PFSK-1 (cell line): ENCODE data around the gene CACNA1H.

Experiments used
- FOXP2 ChIP-seq: optimal IDR thresholded peaks from 2 replicates; pipeline ENCODE3; 2011; ENCODE audit warnings: borderline replicate concordance, control low read depth, inconsistent platforms; ENCODE audit not compliant: insufficient read depth; ENCODE audit errors: extremely low read length, extremely low read depth
- POLR2AphosphoS5 ChIP-seq: IDR thresholded peaks from 2 replicates; pipeline ENCODE4 v1.6.1; 2012; ENCODE audit warnings: low read depth, mild to moderate bottlenecking, control low read depth, low read length, moderate library complexity
- SIN3A ChIP-seq: IDR thresholded peaks from 2 replicates; pipeline ENCODE4 v1.6.1; 2012; ENCODE audit warnings: mild to moderate bottlenecking, low read length, moderate library complexity, borderline replicate concordance; ENCODE audit not compliant: insufficient read depth
- TAF1 ChIP-seq: IDR thresholded peaks from 2 replicates; pipeline ENCODE4 v1.6.1; 2012; ENCODE audit warnings: low read length, control low read depth, borderline replicate concordance; ENCODE audit not compliant: insufficient read depth
- TF ChIP-seq, protein P1 (sequence below), 2 experiments: IDR thresholded peaks; 2 replicates each; pipeline versions ENCODE4 v1.6.1 to v1.8.0; 2011 to 2012; ENCODE audit warnings: low read depth in 2 of 2, low read length in 2 of 2, control low read depth in 1 of 2, inconsistent platforms in 1 of 2, mild to moderate bottlenecking in 1 of 2, moderate library complexity in 1 of 2; ENCODE audit not compliant: insufficient read depth in 1 of 2

The CACNA1H gene

DNA sequence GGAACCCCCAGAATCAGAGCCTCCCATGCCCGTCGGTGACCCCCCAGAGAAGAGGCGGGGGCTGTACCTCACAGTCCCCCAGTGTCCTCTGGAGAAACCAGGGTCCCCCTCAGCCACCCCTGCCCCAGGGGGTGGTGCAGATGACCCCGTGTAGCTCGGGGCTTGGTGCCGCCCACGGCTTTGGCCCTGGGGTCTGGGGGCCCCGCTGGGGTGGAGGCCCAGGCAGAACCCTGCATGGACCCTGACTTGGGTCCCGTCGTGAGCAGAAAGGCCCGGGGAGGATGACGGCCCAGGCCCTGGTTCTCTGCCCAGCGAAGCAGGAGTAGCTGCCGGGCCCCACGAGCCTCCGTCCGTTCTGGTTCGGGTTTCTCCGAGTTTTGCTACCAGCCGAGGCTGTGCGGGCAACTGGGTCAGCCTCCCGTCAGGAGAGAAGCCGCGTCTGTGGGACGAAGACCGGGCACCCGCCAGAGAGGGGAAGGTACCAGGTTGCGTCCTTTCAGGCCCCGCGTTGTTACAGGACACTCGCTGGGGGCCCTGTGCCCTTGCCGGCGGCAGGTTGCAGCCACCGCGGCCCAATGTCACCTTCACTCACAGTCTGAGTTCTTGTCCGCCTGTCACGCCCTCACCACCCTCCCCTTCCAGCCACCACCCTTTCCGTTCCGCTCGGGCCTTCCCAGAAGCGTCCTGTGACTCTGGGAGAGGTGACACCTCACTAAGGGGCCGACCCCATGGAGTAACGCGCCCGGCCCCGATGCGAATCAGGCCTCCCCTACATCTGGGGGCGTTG lies 68.1 kb downstream of the CACNA1H start:
- TF ChIP-seq TAF1 (no peak), FOXP2 (no peak), SIN3A (no peak), POLR2AphosphoS5 (no peak)
- TF ChIP-seq, protein P1, sequence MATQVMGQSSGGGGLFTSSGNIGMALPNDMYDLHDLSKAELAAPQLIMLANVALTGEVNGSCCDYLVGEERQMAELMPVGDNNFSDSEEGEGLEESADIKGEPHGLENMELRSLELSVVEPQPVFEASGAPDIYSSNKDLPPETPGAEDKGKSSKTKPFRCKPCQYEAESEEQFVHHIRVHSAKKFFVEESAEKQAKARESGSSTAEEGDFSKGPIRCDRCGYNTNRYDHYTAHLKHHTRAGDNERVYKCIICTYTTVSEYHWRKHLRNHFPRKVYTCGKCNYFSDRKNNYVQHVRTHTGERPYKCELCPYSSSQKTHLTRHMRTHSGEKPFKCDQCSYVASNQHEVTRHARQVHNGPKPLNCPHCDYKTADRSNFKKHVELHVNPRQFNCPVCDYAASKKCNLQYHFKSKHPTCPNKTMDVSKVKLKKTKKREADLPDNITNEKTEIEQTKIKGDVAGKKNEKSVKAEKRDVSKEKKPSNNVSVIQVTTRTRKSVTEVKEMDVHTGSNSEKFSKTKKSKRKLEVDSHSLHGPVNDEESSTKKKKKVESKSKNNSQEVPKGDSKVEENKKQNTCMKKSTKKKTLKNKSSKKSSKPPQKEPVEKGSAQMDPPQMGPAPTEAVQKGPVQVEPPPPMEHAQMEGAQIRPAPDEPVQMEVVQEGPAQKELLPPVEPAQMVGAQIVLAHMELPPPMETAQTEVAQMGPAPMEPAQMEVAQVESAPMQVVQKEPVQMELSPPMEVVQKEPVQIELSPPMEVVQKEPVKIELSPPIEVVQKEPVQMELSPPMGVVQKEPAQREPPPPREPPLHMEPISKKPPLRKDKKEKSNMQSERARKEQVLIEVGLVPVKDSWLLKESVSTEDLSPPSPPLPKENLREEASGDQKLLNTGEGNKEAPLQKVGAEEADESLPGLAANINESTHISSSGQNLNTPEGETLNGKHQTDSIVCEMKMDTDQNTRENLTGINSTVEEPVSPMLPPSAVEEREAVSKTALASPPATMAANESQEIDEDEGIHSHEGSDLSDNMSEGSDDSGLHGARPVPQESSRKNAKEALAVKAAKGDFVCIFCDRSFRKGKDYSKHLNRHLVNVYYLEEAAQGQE (IDR thresholded peaks at IDR 0.05; ENCODE audit: insufficient read depth in 1 of 2, low read depth in 2 of 2, low read length in 2 of 2), result no peak

DNA sequence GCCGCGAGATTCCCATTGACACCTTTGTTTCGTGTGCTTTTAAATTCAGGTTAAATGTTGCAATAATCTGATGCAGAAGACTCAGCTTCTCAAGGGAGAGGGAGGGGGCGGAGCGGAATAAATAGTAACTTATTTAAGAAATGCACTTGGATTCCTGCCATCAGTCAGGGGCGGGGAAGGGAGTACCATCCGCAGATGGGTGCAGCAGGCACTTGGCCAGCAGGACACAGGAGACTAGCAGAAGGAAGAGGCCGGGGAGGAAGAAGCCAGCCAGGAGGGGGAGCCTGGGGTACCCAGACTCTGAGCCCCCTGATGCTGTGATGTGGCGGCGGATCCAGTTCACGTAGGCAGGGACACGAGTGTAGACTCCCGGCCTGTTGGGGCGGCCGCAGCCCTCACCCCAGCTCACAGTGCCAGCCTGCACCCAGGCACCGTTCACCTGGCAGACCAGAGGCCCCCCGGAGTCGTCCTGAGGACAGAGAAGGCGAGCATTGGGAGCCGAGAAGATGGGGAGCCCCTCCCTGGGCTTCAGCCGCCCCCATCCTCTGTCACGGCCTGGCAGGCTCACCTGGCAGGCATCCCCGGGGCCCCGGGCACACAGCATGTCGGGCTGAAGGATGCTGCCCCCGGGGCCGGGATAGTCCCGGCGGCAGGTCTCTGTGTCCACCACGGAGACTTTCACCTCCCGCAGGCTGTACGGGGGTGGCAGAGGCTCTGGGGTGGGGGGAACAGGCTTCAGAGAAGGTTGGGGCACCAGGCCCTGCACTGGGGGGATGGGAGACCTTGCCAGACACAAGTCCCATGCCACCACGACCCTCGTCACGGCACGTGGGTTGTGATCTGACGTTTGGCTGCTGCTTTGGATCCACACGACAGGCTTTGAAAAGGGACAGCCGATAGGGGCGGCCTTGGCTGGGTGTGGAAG lies 69.0 kb downstream of the CACNA1H start:
- TF ChIP-seq FOXP2 (no peak), SIN3A (no peak), TAF1 (no peak), POLR2AphosphoS5 (no peak)
- TF ChIP-seq, protein P1 (IDR thresholded peaks at IDR 0.05; ENCODE audit: insufficient read depth in 1 of 2, low read depth in 2 of 2, low read length in 2 of 2), result no peak

DNA sequence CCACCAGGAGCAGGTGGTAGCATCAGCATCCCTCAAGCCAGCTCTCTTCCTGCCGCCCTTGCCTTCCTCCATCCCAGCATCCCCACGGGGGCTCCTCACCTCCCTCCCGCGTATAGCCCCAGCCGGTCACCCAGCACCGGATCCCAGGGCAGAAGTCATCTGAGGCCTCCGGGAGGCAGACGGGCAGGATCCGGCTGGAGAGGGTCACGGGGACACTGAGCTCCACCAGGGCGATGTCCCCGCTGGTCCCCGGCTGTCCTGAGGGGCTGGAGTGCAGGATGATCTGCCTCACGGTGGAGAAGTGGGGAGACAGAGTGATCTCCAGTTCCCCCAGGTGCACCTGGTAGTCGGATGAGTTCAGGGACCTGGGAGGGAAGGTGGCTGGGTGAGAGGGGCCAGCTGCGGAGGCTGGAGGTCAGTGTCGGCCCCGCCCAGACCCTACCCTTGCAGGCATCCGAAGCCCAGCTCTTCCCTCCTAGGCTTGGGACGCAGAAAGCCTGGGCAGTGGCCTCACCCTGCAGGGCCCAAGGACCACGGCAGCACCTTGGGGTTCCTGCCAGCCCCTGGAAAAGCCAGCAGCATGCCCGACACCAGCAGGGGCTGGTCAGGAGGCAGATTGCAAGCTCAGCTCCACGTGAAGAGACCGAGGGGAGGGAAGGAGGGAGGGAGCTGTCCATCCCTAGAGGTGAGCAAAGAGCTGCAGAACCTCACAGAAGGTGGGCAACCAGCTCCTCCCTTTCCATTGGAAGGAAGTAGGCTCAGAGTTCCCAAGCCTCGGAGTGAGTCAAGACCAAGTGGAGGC lies 69.8 kb downstream of the CACNA1H start:
- TF ChIP-seq, protein P1 (IDR thresholded peaks at IDR 0.05; ENCODE audit: insufficient read depth in 1 of 2, low read depth in 2 of 2, low read length in 2 of 2), result no peak; a peak in 1 of 4 replicates
- no peak for TF ChIP-seq FOXP2
- TF ChIP-seq POLR2AphosphoS5, result no peak

DNA sequence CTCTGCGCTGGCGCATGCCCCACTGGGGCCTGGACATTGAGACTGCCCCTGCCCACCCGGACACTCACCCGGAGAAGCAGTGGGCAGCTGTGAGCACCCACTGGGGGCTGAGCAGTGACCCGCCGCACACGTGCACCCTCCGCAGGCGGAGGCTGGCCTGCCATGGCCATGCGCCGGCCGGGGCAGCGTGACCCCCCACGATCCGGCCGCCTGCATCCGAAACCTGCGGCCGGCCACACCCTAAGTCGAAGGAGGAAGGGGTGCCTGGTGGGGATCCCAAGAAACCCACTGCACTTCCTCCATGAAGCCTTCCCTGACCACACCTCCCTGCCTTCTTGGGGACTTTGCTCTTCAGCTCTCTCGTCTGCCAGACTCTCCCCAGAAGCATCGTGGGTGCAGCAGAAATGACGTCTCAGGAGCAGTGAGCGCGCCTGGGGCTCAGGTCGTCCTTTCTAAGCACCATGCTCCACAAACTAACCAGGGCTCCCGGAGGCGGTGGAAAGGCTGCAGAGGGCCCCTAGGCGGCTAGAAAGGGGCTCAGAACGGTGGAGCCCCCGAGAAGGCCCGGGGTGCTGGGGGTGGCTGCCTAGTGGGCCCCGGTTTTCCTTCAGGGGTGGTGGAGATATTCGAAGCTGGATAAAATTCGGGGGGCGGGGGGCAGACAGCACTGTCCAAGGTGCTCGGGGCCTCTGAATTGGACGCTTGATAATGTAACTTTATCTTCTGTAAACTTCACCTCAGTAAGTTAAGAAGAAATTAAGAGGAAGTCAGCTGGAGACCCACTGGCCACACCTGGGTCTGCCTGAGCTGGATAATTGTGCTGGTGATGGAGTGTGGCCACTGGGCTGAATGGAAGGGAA lies 70.7 kb downstream of the CACNA1H start:
- TF ChIP-seq, protein P1 (IDR thresholded peaks at IDR 0.05; ENCODE audit: insufficient read depth in 1 of 2, low read depth in 2 of 2, low read length in 2 of 2), result no peak
- TF ChIP-seq SIN3A (no peak), FOXP2 (no peak), TAF1 (no peak)
